Stimulated activated CD4-positive, alpha-beta T cell treated with anti-CD3 and anti-CD28 coated beads, Interleukin-4, amount 100 ng/mL, for 24 hours (primary cell): ENCODE results near the gene CAMTA1.

Experiments
- DNase-seq: peaks from one replicate; pipeline ENCODE4 v3.0.0-alpha.2; 2020

The CAMTA1 gene

GRCh38 chr1:7335224-7335879 is 550.1 kb downstream of the CAMTA1 start:
- DNase-seq: no peak

GRCh38 chr1:7338439-7338838 is 553.2 kb downstream of the CAMTA1 start:
- DNase-seq: no peak

GRCh38 chr1:7339014-7339413 is 553.8 kb downstream of the CAMTA1 start:
- no peak for DNase-seq

GRCh38 chr1:7339953-7340352 is 554.7 kb downstream of the CAMTA1 start:
- no peak for DNase-seq

- no peak for DNase-seq
Measured at GRCh38 chr1:7341145-7341905, 556.1 kb downstream of the CAMTA1 start.

GRCh38 chr1:7343882-7344281 is 558.6 kb downstream of the CAMTA1 start:
- no peak for DNase-seq

GRCh38 chr1:7344299-7344698 is 559.0 kb downstream of the CAMTA1 start:
- no peak for DNase-seq

- DNase-seq: no peak
Measured at GRCh38 chr1:7345516-7345915, 560.3 kb downstream of the CAMTA1 start.

GRCh38 chr1:7346070-7346596 is 560.9 kb downstream of the CAMTA1 start:
- no peak for DNase-seq

- DNase-seq: no peak
Measured at GRCh38 chr1:7346600-7347570, 561.6 kb downstream of the CAMTA1 start.

- no peak for DNase-seq
Measured at GRCh38 chr1:7348073-7348472, 562.8 kb downstream of the CAMTA1 start.

GRCh38 chr1:7348580-7348979 is 563.3 kb downstream of the CAMTA1 start:
- DNase-seq: no peak

- DNase-seq: no peak
Measured at GRCh38 chr1:7350804-7351203, 565.5 kb downstream of the CAMTA1 start.

- no peak for DNase-seq
Measured at GRCh38 chr1:7351649-7352048, 566.4 kb downstream of the CAMTA1 start.

GRCh38 chr1:7352364-7352763 is 567.1 kb downstream of the CAMTA1 start:
- no peak for DNase-seq

- no peak for DNase-seq
Measured at GRCh38 chr1:7352974-7353373, 567.7 kb downstream of the CAMTA1 start.

GRCh38 chr1:7355646-7356045 is 570.4 kb downstream of the CAMTA1 start:
- no peak for DNase-seq

- no peak for DNase-seq
Measured at GRCh38 chr1:7356079-7356478, 570.8 kb downstream of the CAMTA1 start.

- no peak for DNase-seq
Measured at GRCh38 chr1:7358425-7358824, 573.2 kb downstream of the CAMTA1 start.

GRCh38 chr1:7360526-7360925 is 575.3 kb downstream of the CAMTA1 start:
- no peak for DNase-seq

GRCh38 chr1:7362947-7363346 is 577.7 kb downstream of the CAMTA1 start:
- DNase-seq: no peak

- DNase-seq: no peak
Measured at GRCh38 chr1:7363450-7363849, 578.2 kb downstream of the CAMTA1 start.

- no peak for DNase-seq
Measured at GRCh38 chr1:7365706-7366105, 580.5 kb downstream of the CAMTA1 start.
